Chondrocyte (in vitro differentiated cells): ENCODE results near the gene CEACAM21. TPM values are rescaled to one million over a fixed set of nuclear protein-coding genes. Genes with fewer than 3 reads are reported as not detected.

Experiments used
- DNase-seq: peaks from one replicate; pipeline ENCODE4 v3.0.0; 2021; ENCODE audit warnings: mixed read lengths, low spot score
- H3K27ac Mint-ChIP-seq: one replicate; pipeline ENCODE4 v1.8.0; 2021; ENCODE audit warnings: mild to moderate bottlenecking, moderate library complexity, mixed read lengths; ENCODE audit not compliant: unreplicated experiment
- H3K27me3 Mint-ChIP-seq: 2 replicates; pipeline ENCODE4 v1.8.0; 2021; ENCODE audit warnings: low read depth, mixed read lengths
- H3K36me3 Mint-ChIP-seq: 2 replicates; pipeline ENCODE4 v1.8.0; 2021; ENCODE audit warnings: low read depth, mixed read lengths
- H3K4me1 Mint-ChIP-seq: 2 replicates; pipeline ENCODE4 v1.8.0; 2021; ENCODE audit warnings: low read depth, mild to moderate bottlenecking, mixed read lengths
- H3K4me3 Mint-ChIP-seq: one replicate; pipeline ENCODE4 v1.8.0; 2021; ENCODE audit warnings: mild to moderate bottlenecking, moderate library complexity, mixed read lengths; ENCODE audit not compliant: unreplicated experiment
- H3K9me3 Mint-ChIP-seq: 2 replicates; pipeline ENCODE4 v1.8.0; 2021; ENCODE audit warnings: low read depth, mixed read lengths
- CTCF ChIP-seq: fragments of 200-600 bp; sonication (generic); IDR thresholded peaks from 2 replicates; pipeline ENCODE4 v1.5.0; 2021; ENCODE audit warnings: antibody characterized with exemption, mild to moderate bottlenecking, moderate library complexity
- total RNA-seq: library from RNA; stranded (reverse); gene quantifications from 3 replicates; pipeline ENCODE4 v1.2.1, GENCODE V29; 2021

CEACAM21 gene
- total RNA-seq, 1 donor from 2014 or later: not detected

- Mint-ChIP-seq H3K4me1 (no peaks in the 10 kb centered on the region), H3K27me3 (peaks cover 18% of the 10 kb centered on the region), H3K27ac (no peak overlapping the region), H3K9me3 (no peaks in the 10 kb centered on the region), H3K36me3 (no peaks in the 10 kb centered on the region), H3K4me3 (no peak overlapping the region)
- DNase-seq: no peak
- TF ChIP-seq CTCF: no peak
Observed at GRCh38 chr19:41623360-41623759, 47.4 kb downstream of the CEACAM21 start.

GRCh38 chr19:41624515-41624914 lies 48.5 kb downstream of the CEACAM21 start:
- Mint-ChIP-seq H3K4me3 (no peak overlapping the region), H3K9me3 (no peaks in the 10 kb centered on the region), H3K27me3 (peaks cover 18% of the 10 kb centered on the region), H3K4me1 (no peaks in the 10 kb centered on the region), H3K36me3 (no peaks in the 10 kb centered on the region), H3K27ac (no peak overlapping the region)
- TF ChIP-seq CTCF: no peak
- DNase-seq: no peak

- H3K9me3 Mint-ChIP-seq: peaks cover 1% of the 10 kb centered on the region
Observed at GRCh38 chr19:41624937-41625336, 49.0 kb downstream of the CEACAM21 start.

GRCh38 chr19:41626278-41626677 lies 50.3 kb downstream of the CEACAM21 start:
- H3K27ac Mint-ChIP-seq: no peak overlapping the region
- no peaks in the 10 kb centered on the region for H3K36me3 Mint-ChIP-seq
- H3K4me1 Mint-ChIP-seq: no peaks in the 10 kb centered on the region
- TF ChIP-seq CTCF: no peak
- peaks cover 18% of the 10 kb centered on the region for H3K27me3 Mint-ChIP-seq
- peaks cover 10% of the 10 kb centered on the region for H3K9me3 Mint-ChIP-seq
- DNase-seq: no peak
- H3K4me3 Mint-ChIP-seq: no peak overlapping the region

More at GRCh38 chr19:41624937-41625336, 49.0 kb downstream of the CEACAM21 start:
- H3K27ac Mint-ChIP-seq: no peak overlapping the region
- peaks cover 18% of the 10 kb centered on the region for H3K27me3 Mint-ChIP-seq
- DNase-seq: no peak
- no peak overlapping the region for H3K4me3 Mint-ChIP-seq
- H3K36me3 Mint-ChIP-seq: no peaks in the 10 kb centered on the region
- no peaks in the 10 kb centered on the region for H3K4me1 Mint-ChIP-seq
- TF ChIP-seq CTCF: no peak

GRCh38 chr19:41626877-41627276 lies 50.9 kb downstream of the CEACAM21 start, which contains the start of gene CEACAM4:
Gene CEACAM4 (minus strand): TSS chr19:41627074. CDS start chr19:41626963, 111 bp downstream.
- H3K36me3 Mint-ChIP-seq: no peaks in the 10 kb centered on the region
- no peak for TF ChIP-seq CTCF
- no peak within 1 kb of the TSS for H3K27ac Mint-ChIP-seq
- no peak within 1 kb of the TSS for H3K4me3 Mint-ChIP-seq
- no peak for DNase-seq
- peaks cover 18% of the 10 kb centered on the region for H3K27me3 Mint-ChIP-seq
- H3K9me3 Mint-ChIP-seq: peaks cover 13% of the 10 kb centered on the region
- H3K4me1 Mint-ChIP-seq: no peaks in the 10 kb centered on the region
